ENCODE data around the gene ICE2.

The ICE2 gene

GRCh38 chr15:60419753-60420152, 59.2 kb downstream of the ICE2 start:
- TF ChIP-seq CREB5 (CRISPR knock-in tag; IDR thresholded peaks at IDR 0.05; ENCODE audit: low read depth): no peak
- ATAC-seq: no peak

DNA sequence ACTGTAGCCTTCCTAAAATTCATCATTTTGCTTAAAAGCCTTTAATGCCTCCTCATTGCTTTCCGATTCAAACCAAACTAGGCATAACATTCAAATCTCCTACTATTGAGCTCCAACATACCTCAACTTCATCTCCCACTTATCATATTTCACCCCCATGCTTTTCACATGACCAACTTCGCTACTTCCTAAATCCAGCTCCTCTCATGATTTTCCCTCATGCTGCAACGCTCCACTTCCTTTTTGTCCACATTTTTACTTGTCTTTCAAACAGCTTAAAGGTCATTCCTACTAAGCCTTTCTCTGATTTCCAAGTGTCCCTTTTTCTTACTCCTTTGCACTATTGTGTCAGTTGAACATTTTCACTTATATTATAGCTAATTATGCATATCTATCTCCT, 60.8 kb downstream of the ICE2 start:
- no peak for ATAC-seq
- TF ChIP-seq ZNF565 (CRISPR knock-in tag; conservative IDR thresholded peaks at IDR 0.05; ENCODE audit: low read depth): no peak
- TF ChIP-seq, protein P1, sequence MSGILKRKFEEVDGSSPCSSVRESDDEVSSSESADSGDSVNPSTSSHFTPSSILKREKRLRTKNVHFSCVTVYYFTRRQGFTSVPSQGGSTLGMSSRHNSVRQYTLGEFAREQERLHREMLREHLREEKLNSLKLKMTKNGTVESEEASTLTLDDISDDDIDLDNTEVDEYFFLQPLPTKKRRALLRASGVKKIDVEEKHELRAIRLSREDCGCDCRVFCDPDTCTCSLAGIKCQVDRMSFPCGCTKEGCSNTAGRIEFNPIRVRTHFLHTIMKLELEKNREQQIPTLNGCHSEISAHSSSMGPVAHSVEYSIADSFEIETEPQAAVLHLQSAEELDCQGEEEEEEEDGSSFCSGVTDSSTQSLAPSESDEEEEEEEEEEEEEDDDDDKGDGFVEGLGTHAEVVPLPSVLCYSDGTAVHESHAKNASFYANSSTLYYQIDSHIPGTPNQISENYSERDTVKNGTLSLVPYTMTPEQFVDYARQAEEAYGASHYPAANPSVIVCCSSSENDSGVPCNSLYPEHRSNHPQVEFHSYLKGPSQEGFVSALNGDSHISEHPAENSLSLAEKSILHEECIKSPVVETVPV (CRISPR knock-in tag; IDR thresholded peaks at IDR 0.05): no peak
- TF ChIP-seq ESRRG (CRISPR knock-in tag; IDR thresholded peaks at IDR 0.05): no peak
- TF ChIP-seq ZNF70 (CRISPR knock-in tag; IDR thresholded peaks at IDR 0.05): no peak
- TF ChIP-seq PATZ1 (CRISPR knock-in tag; IDR thresholded peaks at IDR 0.05; ENCODE audit: borderline replicate concordance): no peak
- TF ChIP-seq POU6F1 (CRISPR knock-in tag; IDR thresholded peaks at IDR 0.05; ENCODE audit: borderline replicate concordance, low read depth): no peak
- TF ChIP-seq TOX (CRISPR knock-in tag; IDR thresholded peaks at IDR 0.05; ENCODE audit: borderline replicate concordance): no peak
- no peak for TF ChIP-seq GLIS3 (CRISPR knock-in tag; IDR thresholded peaks at IDR 0.05)
- no peak for TF ChIP-seq TSHZ2 (CRISPR knock-in tag; IDR thresholded peaks at IDR 0.05)
- no peak for TF ChIP-seq TCF4 (CRISPR knock-in tag; IDR thresholded peaks at IDR 0.05; ENCODE audit: borderline replicate concordance)
- TF ChIP-seq ARNTL (CRISPR knock-in tag; IDR thresholded peaks at IDR 0.05; ENCODE audit: borderline replicate concordance, low read depth): no peak
- TF ChIP-seq PPARA (CRISPR knock-in tag; IDR thresholded peaks at IDR 0.05; ENCODE audit: borderline replicate concordance): no peak
- TF ChIP-seq CSDC2 (CRISPR knock-in tag; IDR thresholded peaks at IDR 0.05): no peak
- no peak for TF ChIP-seq ZFP3 (CRISPR knock-in tag; IDR thresholded peaks at IDR 0.05)

- no peak for TF ChIP-seq ZFP30 (CRISPR knock-in tag; IDR thresholded peaks at IDR 0.05)
- no peak for ATAC-seq
These were observed 61.8 kb downstream of the ICE2 start for GRCh38 chr15:60417112-60417511.

DNA sequence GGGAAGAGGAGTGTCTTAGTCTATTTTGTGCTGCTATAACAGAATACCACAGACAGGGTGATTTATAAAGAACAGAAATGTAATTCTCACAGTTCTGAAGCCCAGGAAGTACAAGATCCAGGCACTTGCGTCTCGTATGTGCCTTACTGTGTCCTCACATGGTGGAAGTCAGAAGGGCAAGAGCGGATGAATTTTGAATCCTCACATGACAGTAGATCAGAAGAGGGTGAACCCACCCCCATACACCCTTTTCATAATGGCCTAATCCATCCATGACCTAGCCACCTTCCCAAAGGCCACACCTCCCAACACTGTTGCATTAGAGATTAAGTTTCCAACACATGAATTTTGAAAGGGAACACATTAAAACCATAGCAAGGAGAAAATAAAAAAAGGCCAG, 62.5 kb downstream of the ICE2 start:
- no peak for ATAC-seq
- TF ChIP-seq GLIS3 (CRISPR knock-in tag; IDR thresholded peaks at IDR 0.05) (no peak), PPARA (CRISPR knock-in tag; IDR thresholded peaks at IDR 0.05; ENCODE audit: borderline replicate concordance) (no peak), ARNTL (CRISPR knock-in tag; IDR thresholded peaks at IDR 0.05; ENCODE audit: borderline replicate concordance, low read depth) (no peak), TSHZ2 (CRISPR knock-in tag; IDR thresholded peaks at IDR 0.05) (no peak), PATZ1 (CRISPR knock-in tag; IDR thresholded peaks at IDR 0.05; ENCODE audit: borderline replicate concordance) (no peak), OSR1 (CRISPR knock-in tag; IDR thresholded peaks at IDR 0.05) (no peak), POU6F1 (CRISPR knock-in tag; IDR thresholded peaks at IDR 0.05; ENCODE audit: borderline replicate concordance, low read depth) (no peak), CREB5 (CRISPR knock-in tag; IDR thresholded peaks at IDR 0.05; ENCODE audit: low read depth) (no peak), ZNF70 (CRISPR knock-in tag; IDR thresholded peaks at IDR 0.05) (no peak), ZNF565 (CRISPR knock-in tag; conservative IDR thresholded peaks at IDR 0.05; ENCODE audit: low read depth) (no peak)
